GM19351 (cell line): ENCODE measurements around the gene ASPDH.

Experiments used
- ATAC-seq: cut with Tn5 transposase; IDR thresholded peaks from one replicate; pipeline ENCODE4 v1.9.1; 2021; ENCODE audit warnings: mild to moderate bottlenecking, moderate library complexity; ENCODE audit not compliant: unreplicated experiment

The ASPDH gene

DNA sequence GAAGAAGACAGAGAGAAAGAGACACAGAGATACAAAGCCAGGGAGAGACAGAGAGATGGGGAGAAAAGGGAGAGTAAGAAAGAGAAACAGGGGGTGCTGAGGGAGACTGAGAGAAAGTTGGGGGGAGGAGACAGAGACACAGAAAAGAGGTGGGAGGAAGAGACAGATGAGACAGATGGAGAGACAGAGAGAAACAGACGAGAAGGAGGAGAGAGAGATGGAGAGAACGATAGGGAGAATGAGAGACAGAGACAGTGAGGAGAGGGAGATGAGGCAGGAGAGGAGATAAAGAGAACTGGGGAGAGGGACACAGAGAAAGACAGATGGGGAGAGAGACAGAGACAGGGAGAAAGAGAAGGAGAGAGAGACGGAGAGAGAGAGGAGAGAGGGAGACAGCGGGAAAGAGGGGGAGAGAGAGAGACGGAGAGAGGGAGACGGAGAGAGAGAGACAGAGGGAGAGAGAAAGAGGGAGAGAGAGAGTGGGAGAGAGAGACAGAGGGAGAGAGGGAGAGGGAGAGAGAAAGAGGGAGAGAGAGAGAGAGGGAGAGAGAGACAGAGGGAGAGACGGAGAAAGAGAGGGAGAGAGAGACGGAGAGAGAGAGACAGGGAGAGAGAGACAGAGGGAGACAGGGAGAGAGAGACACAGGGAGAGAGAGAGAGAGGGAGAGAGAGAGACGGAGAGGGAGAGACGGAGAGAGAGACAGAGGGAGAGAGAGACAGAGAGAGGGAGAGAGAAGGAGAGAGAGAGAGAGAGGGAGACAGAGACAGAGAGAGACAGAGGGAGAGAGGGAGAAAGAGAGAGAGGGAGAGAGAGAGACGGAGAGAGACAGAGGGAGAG, 15.3 kb downstream of the ASPDH start:
- ATAC-seq, result no peak

DNA sequence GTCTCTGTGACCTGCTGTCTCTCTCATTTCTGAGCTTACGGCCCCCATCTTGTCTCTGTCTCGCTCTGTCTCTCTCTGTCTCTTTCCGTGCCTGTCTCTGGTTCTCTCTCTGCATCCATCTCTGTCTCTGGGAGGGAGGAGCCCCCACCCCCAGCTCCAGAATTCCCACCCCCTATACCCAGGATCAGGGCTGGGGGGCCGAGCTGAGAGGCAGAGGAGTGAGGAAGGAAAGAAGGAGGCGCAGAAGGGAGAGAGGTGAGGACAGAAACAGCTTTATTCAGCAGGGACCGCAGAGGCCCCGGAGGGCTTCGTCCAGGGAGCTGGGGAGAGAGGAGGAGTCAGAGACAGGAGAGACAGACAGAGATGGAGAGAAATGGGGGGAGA, 16.7 kb downstream of the ASPDH start:
- ATAC-seq, result no peak

DNA sequence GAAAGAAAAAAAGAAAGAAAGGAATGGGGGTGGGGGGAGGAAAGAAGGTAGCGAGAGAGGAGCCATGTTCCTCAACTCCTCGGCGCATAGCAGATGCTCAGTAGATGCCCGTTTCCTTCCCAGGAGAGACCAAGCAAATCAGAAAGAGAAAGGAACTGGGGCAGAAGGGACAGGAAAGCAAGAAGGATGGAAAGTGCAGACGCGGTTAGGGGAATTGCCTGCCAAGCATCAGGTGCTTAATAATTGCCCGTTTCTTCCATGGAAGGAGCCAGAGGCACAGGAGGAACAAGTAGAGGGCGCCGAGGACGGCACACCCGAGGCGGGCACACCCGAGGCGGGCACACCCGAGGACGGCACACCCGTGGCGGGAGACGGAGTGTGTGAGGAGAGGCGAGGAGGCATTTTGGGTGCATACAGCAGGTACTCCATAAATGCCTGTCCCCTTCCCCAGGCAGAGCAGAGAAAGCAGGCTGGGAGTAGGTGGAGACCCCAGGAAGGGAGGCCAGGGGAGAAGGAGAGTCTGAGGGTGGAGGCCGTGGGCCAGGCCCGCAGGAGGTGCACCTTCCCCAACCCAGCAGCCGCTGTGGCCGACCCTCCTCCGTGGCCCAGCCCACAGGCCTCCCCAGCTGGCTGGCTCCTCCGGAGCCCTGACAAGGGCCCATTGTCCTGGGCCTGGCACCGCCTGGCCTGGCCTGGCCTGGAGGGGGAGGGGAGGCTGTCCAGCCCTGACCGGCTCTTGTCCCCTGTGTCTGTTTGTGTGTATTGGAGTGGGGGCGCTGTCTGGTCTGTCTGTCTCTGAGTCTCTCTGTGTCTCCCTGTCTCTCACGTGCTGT, 17.3 kb downstream of the ASPDH start:
- no peak for ATAC-seq

DNA sequence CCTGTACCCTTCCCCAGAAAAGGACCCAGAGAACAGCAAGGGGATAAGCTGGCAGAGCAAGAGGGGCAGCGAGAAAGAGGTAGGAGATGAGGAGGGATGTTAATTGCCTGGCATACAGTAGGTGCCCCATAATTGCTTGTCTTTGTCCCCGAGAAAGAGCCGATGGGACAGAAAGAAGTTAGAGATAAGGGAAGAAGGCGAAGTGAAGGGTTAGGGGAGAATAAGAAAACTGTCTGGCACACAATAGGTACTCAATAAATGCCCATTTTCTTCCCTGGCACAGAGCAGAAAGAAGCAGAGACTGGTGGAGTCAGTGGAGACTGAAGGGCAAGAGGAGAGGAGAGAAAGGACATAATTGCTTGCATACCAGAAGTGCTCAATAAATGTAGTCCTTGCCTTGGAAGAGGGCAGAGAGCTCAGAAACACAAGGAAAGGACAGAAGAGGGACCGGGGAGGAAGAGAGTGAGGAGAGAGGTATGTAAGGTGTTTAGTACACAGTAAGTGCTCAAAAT, 18.6 kb downstream of the ASPDH start:
- ATAC-seq, result no peak

DNA sequence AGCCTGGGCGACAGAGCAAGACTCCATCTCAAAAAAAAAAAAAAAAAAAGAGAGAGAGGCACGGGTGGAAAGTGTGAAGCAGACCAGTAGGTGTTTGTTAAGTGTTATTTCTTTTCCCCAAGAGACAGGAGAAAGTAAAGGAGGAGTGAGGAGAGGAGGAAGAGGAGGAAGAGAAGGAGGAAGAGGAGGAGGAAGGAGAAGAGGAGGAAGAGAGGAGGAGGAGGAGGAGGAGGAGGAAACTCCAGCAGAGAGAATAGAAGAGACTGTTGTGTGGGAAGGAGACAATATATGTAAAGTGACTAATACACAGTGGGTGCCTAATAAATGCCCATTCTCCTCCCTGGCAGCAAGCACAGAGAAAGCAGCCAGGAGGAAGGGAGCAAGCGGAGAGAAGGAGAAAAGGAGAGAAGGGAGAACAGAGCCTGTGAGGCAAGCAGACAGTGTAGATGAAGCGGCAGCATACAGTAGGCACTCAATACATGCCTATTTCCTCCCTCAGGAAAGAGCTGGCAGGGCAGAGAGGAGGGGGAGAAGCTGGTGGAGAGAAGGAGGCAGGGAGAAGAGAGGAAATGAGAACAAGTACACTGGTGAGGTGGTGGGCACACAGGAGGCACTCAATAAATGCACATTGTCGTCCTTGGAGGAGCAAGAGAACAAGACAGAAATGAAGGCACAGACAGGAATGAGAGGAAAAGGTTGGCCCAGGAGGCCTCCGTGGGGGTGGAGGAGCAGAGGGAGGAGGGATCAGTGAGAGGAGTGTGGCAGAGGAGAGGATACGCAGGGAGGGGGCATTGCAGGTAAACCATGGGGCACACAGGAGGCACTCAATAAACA, 19.3 kb downstream of the ASPDH start:
- ATAC-seq, result no peak

DNA sequence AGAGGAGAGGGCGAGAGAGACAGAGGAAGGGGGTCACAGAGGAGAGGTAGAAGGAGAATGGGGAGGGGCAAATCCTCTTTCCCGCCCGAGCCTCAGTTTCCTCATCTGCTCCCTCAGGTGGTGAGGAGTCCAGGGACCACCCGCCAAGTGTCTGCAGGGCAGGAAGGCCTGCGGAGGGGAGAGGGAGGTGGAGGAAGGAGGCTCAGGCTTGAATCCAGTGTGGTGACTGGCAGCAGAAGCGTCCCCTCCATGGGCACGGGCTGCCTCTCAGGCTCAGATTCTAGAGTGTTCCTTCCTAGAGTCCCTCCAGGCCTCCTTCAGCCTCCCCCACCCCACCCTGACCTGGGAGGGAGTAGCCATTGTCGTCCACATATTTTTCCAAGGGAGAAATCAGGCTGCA, 20.5 kb downstream of the ASPDH start:
- no peak for ATAC-seq

DNA sequence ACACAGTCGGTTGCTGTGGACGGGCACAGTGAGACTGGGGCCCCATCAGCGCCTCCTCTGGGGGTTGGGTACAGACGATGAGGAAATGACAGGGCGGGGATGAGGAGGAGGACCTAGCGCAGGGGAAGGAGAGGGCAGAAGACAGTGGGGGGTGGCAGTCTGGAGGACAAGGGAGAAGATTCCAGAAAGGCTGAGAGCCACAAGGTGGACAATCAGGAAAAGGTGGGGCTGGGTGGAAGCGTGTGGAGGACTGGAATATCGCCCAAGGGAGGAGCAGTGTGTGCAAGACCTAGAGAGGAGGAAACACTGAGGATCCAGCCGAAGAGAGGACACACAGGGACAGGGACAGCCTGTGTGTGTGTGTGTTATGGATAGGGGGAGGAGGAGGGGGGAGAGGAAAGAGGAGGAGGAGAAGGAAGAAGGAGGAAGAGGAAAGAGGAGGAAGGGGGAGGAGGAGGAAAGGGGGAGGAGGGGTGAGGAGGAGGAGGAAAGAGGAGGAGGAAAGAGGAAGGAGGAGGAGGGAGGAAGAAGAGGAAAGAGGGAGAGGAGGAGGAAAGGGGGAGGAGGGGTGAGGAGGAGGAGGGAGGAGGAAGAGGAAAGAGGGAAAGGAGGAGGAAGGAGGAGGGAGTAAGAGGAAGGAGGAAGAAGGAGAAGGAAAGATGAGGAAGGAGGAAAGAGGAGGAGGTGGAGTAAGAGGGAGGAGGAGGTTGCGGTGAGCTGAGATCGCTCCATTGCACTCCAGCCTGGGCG, 21.2 kb downstream of the ASPDH start:
- no peak for ATAC-seq

DNA sequence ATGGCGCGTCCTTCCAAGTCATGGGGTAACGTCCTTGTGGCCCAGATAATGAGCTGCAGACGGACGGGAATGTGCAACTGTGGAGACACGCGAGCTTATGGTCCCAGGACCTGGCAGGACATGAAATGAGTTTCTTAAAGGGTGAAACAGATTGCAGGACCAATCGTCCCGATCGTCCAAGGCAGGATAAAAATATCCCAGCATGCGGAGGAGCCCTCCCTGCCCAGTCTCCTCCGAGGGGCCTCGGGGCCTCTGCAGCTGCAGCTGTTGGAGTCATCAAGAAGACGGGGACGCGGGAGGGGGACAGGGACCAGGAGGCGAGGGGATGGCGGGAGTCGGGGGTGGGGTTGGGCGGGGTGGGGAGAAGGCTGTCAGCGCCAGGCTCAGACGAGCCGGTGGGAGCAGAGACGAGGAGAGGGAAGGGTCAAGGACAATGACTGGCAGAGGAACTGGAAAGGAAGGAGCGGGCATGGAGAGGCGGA, 22.7 kb downstream of the ASPDH start:
- ATAC-seq, result no peak

DNA sequence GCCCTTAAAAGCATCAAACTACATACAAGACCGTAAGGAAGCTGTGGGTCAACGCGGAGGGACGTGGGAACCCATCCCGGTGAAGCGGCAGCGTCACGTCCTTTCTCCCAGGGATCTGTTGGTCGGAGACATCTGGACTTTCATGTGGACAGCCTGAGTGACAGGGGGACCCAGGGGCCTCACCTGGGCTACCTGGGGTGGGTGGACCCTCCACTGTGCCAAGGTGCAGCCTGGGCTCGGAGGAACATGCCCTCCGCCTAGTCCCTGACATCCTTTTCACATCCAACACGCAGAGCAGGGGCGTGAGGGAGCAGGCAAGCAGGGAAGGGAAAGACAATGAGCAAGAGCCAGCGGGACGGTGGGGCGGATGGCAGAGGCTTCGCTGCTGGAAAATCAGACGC, 23.3 kb downstream of the ASPDH start:
- no peak for ATAC-seq

DNA sequence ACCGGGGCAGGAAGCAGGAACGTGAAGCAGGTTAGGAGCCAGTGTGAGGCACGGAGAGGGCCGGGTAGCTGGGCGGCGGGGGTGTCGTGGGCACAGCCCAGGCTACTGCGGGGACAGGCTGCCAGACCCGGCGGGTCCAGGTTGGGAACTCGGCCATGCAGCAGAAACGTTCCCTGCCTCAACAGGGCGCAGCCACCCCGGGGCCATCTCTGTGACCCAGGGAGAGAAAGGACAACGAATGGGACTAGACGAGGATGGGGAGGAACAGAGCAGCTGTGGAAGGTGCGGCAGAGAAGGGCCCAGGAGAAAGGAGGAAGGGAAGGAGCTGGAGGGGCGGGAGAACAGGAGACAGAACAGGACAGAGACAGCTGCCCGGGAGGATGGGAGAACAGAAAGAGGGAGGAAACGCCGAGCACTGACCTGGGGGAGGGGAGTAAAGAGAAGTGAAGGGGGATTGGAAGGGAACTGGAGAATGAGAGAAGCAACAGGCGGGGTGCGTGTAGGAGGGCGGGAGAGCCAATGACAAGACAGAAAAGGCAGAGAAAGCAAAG, 24.2 kb downstream of the ASPDH start:
- no peak for ATAC-seq

DNA sequence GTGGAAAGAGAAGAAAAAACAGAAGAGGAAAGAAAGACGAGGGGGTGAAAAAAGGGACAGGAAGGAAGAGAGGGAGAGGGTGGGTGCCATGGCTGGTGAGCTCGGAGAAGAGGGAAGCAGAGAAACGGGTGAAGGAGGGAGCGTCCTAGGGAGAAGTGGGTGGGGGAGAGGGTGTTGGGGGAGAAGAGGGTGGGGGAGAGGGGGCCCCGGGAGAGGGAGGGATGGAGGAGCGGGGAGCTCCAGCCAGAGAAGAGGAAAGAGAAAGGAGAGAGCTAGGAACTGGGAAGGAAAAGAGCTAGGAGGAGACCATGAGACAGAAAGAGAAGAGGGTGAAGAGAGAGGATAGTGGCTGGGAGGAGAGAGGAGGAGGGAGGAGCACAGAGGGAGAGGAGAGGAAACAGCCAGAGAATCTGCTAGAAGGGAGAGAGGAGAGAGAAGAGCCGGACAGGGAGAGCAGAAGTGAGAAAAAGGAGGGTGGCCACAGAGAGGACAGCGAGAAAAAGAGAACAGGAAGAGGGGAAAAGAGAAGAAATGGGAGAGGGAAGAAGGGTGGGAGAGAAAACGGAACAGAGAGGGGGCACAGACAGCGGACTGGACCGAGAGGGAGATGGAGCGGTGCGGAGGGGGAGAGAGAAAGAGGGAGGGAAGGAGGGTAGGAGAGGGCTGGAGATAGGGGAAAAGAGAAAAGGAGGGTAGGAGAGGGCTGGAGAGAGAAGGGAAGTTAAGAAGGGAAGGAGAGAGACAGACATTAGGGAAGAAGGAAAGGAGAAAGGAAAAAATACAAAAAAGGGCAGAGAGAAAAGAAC, 25.1 kb downstream of the ASPDH start:
- no peak for ATAC-seq

DNA sequence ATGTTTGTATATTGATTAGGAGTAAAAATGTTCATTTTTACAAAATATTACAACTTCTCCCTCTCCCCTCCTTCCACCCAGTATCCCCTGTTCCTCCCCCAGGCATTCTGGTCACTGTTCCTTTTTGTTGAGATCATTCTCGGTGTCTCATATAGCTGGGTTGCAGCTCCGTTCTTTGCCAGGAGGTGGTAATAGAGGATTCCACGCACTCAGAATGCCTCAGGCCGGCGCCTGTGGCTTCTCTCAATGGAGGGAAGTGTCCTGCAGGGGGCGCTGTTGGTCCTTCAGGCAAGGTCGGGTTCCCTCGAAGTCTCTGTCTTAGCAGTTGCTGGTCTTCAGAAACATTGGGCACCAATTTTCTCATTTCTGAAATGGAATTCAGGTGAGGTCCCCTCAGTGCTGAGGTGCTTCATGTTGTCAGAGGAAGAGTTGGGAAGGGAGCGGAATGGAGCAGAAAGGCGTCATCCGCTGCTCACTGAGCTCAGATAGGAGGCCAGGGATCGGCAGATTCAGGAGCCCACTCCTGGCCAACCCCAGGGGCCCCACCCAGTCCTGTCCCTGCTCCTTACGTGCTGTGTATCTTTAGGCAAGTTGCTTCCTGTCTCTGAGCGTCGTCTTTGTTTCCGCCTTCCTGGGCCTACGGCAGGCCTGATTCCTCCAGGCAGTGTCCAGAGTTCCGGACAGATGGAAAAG, 26.7 kb downstream of the ASPDH start:
- ATAC-seq, result no peak

DNA sequence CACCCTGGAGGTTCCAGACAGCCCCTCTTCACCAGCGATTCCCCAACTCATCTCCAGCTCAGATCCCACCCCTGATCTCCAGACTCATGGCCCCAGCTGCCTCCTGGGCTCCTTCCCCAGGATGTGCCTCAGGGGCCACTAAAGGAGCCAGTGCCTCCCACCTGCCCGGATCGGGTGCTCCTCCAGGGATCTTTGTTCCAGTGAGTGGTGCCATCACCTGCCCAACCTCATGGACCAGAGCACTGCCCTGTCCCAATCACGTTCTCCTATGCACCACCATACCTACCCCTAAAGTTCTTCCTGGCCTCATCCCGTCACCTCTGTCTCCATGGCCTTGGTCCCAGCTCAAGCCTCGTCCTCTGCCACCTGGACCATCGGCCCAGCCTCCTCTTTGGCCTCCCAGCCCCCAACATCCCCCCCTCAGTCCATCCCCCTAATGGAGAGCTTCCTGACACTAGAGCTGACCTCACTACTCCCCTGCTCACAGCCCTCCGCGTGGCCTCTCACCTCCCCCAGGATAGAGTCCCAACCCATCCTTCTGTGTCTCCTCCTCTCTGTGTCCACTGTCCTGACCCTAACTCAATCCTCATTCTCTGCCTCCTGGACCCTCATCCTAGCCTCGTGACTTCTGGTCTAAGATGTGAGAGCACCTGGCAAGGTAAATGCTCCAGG, 28.3 kb downstream of the ASPDH start:
- ATAC-seq, result no peak

DNA sequence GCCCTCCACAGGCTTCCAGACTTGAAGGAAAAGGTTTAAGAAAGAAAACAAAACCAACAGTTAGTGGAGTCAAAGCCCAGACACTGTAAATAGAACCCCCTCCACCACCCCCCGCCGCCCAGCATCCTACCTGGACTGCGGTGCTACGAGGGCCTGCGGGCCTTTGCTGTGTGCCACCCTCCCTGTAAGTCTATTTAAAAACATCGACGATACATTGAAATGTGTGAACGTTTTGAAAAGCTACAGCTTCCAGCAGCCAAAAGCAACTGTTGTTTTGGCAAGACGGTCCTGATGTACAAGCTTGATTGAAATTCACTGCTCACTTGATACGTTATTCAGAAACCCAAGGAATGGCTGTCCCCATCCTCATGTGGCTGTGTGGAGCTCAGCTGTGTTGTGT, 30.8 kb downstream of the ASPDH start:
- ATAC-seq, result no peak

DNA sequence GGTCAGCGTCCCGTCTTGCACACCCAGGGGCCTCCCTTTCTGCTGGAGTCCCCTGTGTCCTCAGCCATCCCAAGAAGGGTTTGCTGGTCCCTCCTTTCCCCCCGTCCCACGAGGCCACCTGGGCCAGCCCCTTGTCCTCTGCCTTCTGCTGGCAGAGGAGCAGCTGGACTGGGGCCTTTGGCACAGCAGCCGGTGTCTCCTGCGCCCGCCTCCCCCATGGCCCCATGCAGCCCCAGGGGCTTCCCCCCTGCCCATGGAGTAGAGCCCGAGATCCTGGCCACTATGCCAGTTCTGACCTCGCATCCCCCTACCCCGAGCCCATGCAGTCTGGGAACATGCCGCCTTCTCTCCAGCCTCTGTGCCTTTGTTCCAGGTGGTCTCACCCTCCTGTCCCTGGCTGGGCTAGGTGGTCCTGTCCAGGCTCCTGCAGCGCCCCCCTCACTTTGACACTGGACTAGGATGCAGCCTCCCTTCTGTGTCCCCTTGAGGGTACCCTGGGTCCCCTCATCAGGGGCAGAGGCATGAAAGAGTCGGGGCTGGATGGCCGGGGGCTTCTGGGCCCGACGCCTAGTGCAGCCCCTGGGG, 31.4 kb downstream of the ASPDH start:
- no peak for ATAC-seq

DNA sequence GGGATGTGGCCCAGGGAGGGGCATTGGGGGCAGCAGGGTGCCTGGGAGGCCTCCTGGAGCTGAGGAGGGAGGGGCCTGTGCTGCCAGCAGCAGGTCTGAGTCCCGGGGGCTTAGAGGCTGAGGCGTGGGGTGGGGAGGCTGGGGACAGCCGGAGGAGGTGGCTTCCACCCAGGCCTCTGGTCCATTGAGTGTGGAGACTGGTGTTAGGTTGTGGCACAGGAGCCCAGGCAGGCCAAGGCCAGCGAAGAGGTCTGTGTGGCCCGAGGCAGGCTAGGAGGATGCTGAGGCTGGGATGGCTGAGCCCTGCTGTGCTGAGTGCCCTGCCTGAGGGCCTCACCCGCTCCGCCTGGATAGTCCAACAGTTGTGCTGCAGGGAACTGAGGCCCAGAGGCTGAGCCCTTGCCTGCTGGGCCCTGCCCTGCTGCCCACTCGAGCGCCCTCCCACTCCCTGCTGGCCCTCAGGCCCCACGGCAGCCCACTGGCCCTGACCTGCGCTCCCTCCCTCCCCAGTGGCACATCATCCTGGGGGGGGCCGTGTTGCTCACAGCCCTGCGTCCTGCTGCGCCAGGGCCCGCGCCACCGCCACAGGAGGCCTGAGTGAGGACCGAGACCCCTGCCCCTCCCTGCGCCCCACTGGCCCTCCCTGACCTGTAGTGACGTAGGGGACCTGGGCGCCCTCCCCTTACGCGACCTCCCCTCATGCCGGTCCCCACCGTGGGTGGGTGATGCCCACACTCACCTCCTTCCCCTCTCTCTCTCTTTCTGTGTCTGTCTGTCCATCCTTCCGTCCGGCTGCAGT, 32.2 kb downstream of the ASPDH start:
- no peak for ATAC-seq
